ENCODE measurements around the gene ALOX12B.

ALOX12B gene

DNA sequence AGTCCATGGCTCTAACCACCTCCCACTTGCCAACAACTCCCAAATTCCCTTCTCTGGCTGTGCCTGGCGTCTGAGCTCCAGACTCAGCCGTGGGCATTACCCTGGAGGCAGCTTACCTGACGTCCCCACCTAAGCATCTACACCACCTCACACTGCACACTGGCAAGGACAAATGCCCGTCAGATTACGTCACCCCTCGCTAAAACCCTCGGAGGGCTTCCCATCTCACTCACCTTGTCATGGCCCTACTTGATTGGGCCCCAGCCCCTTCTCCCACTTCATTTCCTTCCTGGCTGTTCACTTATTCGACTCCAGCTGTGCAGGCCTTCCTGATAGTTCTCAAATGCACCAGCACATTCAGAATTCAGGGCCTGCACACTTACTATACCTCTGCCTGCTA is 17.4 kb upstream of the ALOX12B start:
- Mint-ChIP-seq H3K4me3 (no peak overlapping the region), H3K9me3 (no peaks in the 10 kb centered on the region), H3K36me3 (ENCODE audit: low read depth) (no peaks in the 10 kb centered on the region), H3K27me3 (ENCODE audit: low read depth) (peaks cover 52% of the 10 kb centered on the region), H3K27ac (no peak overlapping the region), H3K4me1 (peaks cover 10% of the 10 kb centered on the region)
- TF ChIP-seq, protein P1, sequence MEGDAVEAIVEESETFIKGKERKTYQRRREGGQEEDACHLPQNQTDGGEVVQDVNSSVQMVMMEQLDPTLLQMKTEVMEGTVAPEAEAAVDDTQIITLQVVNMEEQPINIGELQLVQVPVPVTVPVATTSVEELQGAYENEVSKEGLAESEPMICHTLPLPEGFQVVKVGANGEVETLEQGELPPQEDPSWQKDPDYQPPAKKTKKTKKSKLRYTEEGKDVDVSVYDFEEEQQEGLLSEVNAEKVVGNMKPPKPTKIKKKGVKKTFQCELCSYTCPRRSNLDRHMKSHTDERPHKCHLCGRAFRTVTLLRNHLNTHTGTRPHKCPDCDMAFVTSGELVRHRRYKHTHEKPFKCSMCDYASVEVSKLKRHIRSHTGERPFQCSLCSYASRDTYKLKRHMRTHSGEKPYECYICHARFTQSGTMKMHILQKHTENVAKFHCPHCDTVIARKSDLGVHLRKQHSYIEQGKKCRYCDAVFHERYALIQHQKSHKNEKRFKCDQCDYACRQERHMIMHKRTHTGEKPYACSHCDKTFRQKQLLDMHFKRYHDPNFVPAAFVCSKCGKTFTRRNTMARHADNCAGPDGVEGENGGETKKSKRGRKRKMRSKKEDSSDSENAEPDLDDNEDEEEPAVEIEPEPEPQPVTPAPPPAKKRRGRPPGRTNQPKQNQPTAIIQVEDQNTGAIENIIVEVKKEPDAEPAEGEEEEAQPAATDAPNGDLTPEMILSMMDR (IDR thresholded peaks at IDR 0.05; ENCODE audit: unreplicated experiment in 3 of 3) = no peak

DNA sequence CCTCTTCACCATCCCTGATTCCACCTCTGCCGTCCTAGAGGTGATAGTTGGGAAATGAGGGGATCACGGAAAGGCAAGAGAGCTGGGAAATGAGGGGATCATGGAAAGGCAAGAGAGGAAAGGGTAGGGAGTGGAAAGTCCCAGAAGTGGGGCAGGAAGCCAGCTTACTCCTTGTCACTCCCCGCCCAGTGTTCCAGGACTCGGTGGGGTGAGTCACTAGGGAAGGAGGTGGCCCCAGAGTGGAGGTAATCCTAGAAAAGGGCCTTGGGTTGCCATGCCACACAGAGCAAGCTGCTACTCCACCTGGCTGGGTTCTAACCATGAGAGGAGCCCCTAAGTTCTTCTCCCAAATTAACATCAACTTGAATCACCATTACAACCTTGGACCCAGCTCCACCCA is 16.0 kb upstream of the ALOX12B start:
- Mint-ChIP-seq H3K27ac (no peak overlapping the region), H3K36me3 (ENCODE audit: low read depth) (no peaks in the 10 kb centered on the region)
- TF ChIP-seq, protein P1 (IDR thresholded peaks at IDR 0.05; ENCODE audit: unreplicated experiment in 3 of 3) = no peak

DNA sequence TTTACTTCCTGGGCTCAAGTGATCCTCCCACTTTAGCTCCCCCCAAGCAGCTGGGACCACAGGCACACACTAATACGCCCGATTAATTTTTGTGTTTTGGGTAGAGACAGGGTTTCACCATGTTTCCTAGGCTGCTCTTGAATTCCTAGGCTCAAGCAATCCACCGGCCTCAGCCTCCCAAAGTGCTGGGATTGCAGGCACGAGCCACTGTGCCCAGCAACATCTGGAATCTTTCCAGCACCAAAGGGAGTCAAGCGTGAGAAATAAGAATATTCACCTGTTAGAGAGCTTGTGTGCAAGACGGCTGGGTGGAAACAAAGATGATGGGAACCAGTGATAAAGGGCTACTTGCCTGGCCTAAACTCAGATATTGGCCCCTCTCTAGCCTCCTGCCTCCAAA is 14.2 kb upstream of the ALOX12B start:
- H3K4me1 Mint-ChIP-seq = peaks cover 2% of the 10 kb centered on the region
- TF ChIP-seq, protein P1 (IDR thresholded peaks at IDR 0.05; ENCODE audit: unreplicated experiment in 3 of 3) = no peak
- no peaks in the 10 kb centered on the region for H3K9me3 Mint-ChIP-seq
- H3K36me3 Mint-ChIP-seq (ENCODE audit: low read depth) = no peaks in the 10 kb centered on the region
- no peak overlapping the region for H3K4me3 Mint-ChIP-seq
- H3K27me3 Mint-ChIP-seq (ENCODE audit: low read depth) = peaks cover 40% of the 10 kb centered on the region
- no peak overlapping the region for H3K27ac Mint-ChIP-seq

More for the DNA sequence above, 16.0 kb upstream of the ALOX12B start:
- no peak overlapping the region for H3K4me3 Mint-ChIP-seq
- no peaks in the 10 kb centered on the region for H3K9me3 Mint-ChIP-seq
- peaks cover 10% of the 10 kb centered on the region for H3K4me1 Mint-ChIP-seq
- H3K27me3 Mint-ChIP-seq (ENCODE audit: low read depth) = peaks cover 41% of the 10 kb centered on the region

DNA sequence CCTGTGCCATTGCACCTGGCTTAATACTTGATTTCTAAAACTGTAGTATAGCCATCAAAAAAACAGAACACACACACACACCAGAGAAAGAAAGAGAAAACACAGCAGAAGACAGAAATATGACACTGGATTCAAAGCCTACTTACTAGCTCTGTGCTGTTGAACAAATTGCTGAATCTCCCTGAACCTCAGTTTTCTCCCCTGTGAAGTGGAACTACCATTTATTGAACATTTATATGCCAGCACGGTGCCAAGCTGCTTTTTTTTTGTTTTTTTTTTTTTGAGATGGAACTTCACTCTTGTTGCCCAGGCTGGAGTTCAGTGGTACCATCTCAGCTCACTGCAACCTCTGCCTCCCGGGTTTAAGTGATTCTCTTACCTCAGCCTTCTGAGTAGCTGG is 13.2 kb upstream of the ALOX12B start:
- no peak overlapping the region for H3K27ac Mint-ChIP-seq
- H3K4me1 Mint-ChIP-seq = no peaks in the 10 kb centered on the region
- no peaks in the 10 kb centered on the region for H3K9me3 Mint-ChIP-seq
- H3K27me3 Mint-ChIP-seq (ENCODE audit: low read depth) = peaks cover 37% of the 10 kb centered on the region
- no peak overlapping the region for H3K4me3 Mint-ChIP-seq
- no peaks in the 10 kb centered on the region for H3K36me3 Mint-ChIP-seq (ENCODE audit: low read depth)
- TF ChIP-seq, protein P1 (IDR thresholded peaks at IDR 0.05; ENCODE audit: unreplicated experiment in 3 of 3) = no peak

DNA sequence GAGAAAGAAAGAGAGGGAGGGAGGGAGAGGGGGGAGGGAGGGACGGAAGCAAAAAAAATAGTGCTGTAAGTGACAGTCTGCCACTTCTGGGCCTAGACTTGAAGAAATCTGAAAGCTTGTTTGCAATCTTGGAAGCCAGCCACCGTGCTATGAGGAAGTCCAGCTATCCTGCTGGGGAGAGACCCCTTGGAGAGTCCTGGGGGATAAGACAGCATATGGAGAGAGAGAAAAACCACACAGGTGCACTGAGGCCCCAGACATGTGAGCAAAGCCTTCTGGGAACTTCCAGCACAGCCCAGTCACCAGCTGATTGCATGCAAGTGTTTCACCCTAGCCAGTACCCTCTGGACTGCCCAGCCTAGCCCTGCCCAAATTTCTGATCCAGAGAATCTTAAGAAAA is 12.6 kb upstream of the ALOX12B start:
- TF ChIP-seq, protein P1 (IDR thresholded peaks at IDR 0.05; ENCODE audit: unreplicated experiment in 3 of 3) = no peak
- no peaks in the 10 kb centered on the region for H3K9me3 Mint-ChIP-seq
- H3K27ac Mint-ChIP-seq = no peak overlapping the region
- H3K4me3 Mint-ChIP-seq = no peak overlapping the region
- peaks cover 41% of the 10 kb centered on the region for H3K27me3 Mint-ChIP-seq (ENCODE audit: low read depth)
- no peaks in the 10 kb centered on the region for H3K36me3 Mint-ChIP-seq (ENCODE audit: low read depth)
- no peaks in the 10 kb centered on the region for H3K4me1 Mint-ChIP-seq

DNA sequence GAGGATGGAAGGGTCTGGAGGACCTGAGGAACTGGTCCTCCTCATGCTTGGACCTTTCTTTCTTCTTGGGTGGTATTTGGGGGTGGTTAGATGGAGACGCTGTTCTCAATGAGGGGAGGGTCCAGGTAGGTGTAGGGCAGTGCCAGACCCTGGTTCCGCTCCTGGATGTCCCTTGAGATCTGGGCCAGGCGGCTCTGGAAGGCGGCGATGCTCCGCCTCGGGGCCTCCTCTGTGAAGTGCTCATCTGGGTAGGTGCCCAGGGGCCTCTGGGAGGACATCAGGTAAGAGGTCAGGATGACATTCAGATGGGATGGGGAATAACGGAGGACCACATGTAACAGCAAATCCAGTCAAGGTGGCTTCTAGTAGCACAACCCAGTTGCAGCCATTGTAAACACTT is 9.0 kb upstream of the ALOX12B start:
- no peaks in the 10 kb centered on the region for H3K36me3 Mint-ChIP-seq (ENCODE audit: low read depth)
- H3K4me3 Mint-ChIP-seq = no peak overlapping the region
- no peak overlapping the region for H3K27ac Mint-ChIP-seq
- H3K9me3 Mint-ChIP-seq = no peaks in the 10 kb centered on the region
- peaks cover 54% of the 10 kb centered on the region for H3K27me3 Mint-ChIP-seq (ENCODE audit: low read depth)
- H3K4me1 Mint-ChIP-seq = no peaks in the 10 kb centered on the region
- TF ChIP-seq, protein P1 (IDR thresholded peaks at IDR 0.05; ENCODE audit: unreplicated experiment in 3 of 3) = no peak

All from nephron (organoid).